Colonic mucosa (tissue), 4 donors: Measurements from ENCODE around the gene RNF115. TPM values are rescaled to one million over a fixed set of nuclear protein-coding genes. Genes with fewer than 3 reads are reported as not detected.
"Not testable (repeated sequence)": the region's sequence is repeated elsewhere in the genome, so short reads cannot be mapped to it uniquely, and the experiment has no call there.

ENCODE experiments used
- DNase-seq: peaks from one replicate; pipeline ENCODE4 v3.0.0-alpha.2; 2020
- H3K27ac ChIP-seq: fragments of 200-600 bp; one replicate; pipeline ENCODE4 v1.8.0; 2021
- H3K27me3 ChIP-seq: fragments of 200-600 bp; one replicate; pipeline ENCODE4 v1.8.0; 2021
- H3K36me3 ChIP-seq: fragments of 200-600 bp; one replicate; pipeline ENCODE4 v1.8.0; 2021
- H3K4me1 ChIP-seq: fragments of 200-600 bp; one replicate; pipeline ENCODE4 v1.8.0; 2021; ENCODE audit warnings: mild to moderate bottlenecking
- H3K4me3 ChIP-seq: fragments of 200-600 bp; one replicate; pipeline ENCODE4 v1.8.0; 2021
- H3K9ac ChIP-seq, 2 donors: one replicate each; pipeline ENCODE4 v1.7.0; 2013; ENCODE audit warnings: control low read depth in 2 of 2, low read depth in 2 of 2, low read length in 2 of 2
- H3K9me3 ChIP-seq: fragments of 200-600 bp; one replicate; pipeline ENCODE4 v1.8.0; 2021
- CTCF ChIP-seq: fragments of 200-600 bp; IDR thresholded peaks from one replicate; pipeline ENCODE4 v1.8.0; 2022; ENCODE audit warnings: antibody characterized with exemption, mild to moderate bottlenecking
- intact Hi-C: fragments of 100-400 bp; cut with DNase I; formaldehyde crosslinking; loops from one replicate; pipeline ENCODE4 v1.14.1; 2022
- total RNA-seq, 2 donors: library from RNA; stranded (reverse); fragmentation: NEBNext Ultra II Directional in 1 of 2; extraction: Animal tissue kit (Norgen Biotek cat#: 25700) in 1 of 2; gene quantifications; one replicate each; pipeline ENCODE4 v1.2.1, GENCODE V29; 2021
- donor health status: healthy.
- donor health status: DM: no; HTN: no; CAD: no.
- donor health status: DM: no; HTN: no; CAD: no.

Gene RNF115
- total RNA-seq, 2 donors from 2014 or later, result 6.4 to 6.9 TPM

- intact Hi-C loops, result loop anchor here (5.0 to 10.0 kb wide), 2 partner anchors 70 to 167 kb away; partner anchors contain the start of genes ITGA10 and PEX11B
- Histone ChIP-seq H3K9ac (peak overlapping the region; percentile 76 to 84), H3K9me3 (no peaks in the 10 kb centered on the region), H3K4me1 (peaks cover 10% of the 10 kb centered on the region), H3K36me3 (peaks cover 3% of the 10 kb centered on the region), H3K27me3 (no peaks in the 10 kb centered on the region), H3K4me3 (peak overlapping the region; percentile 43), H3K27ac (no peak overlapping the region)
- no peak for DNase-seq
- no peak for TF ChIP-seq CTCF
Measured at GRCh38 chr1:145845144-145845513, 21.2 kb upstream of the RNF115 start.

DNA sequence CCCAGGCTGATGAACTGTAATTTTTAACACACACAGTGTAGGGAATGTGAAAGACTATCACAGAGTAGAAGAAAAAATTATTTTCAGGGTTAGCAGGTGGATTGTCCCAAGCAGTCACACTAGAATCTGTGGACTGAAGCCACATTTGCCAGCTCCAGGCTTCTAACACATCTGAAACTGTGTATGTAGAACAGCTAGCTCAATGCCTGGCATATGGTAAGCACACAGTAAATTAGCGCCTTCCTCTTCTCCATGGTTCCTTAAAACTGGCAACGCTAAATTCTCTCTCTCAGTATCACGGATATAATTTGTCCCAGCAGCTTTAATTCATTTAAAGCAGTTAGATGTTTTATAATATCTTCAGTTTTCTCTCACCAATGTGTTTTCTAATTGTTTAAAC, 19.1 kb upstream of the RNF115 start:
- H3K4me1 ChIP-seq, result peaks cover 10% of the 10 kb centered on the region
- no peaks in the 10 kb centered on the region for H3K9me3 ChIP-seq
- H3K9ac ChIP-seq, result no peak overlapping the region
- no peak for TF ChIP-seq CTCF
- no peak overlapping the region for H3K27ac ChIP-seq
- intact Hi-C loops, result loop anchor here (10.0 kb wide), 1 partner anchor 72 kb away; the partner anchor contains the start of genes ITGA10 and PEX11B
- H3K27me3 ChIP-seq, result no peaks in the 10 kb centered on the region
- DNase-seq, result no peak
- no peak overlapping the region for H3K4me3 ChIP-seq
- peaks cover 9% of the 10 kb centered on the region for H3K36me3 ChIP-seq

DNA sequence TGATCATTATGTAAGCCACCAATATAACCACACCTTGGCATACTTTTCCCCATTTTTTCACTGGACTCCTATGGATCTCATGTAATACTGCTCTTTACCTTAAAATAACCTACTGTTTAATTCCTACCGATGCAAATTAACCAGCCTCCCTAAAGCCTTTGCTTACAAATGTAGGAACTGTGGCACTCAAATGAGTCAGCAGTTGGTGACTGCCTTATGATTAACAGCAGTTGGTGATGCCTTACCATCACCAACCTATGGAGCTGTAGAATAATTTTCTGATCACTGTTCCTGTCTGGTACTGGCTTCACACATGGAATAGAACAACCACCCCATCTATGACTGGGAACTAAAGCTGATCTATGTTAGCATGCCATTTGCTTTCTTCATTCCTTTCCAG, 13.8 kb upstream of the RNF115 start:
- Histone ChIP-seq H3K9me3 (no peaks in the 10 kb centered on the region), H3K4me3 (no peak overlapping the region), H3K27ac (no peak overlapping the region), H3K27me3 (no peaks in the 10 kb centered on the region), H3K4me1 (no peaks in the 10 kb centered on the region), H3K9ac (no peak overlapping the region), H3K36me3 (peaks cover 20% of the 10 kb centered on the region)
- intact Hi-C loops, result no loop called here
- no peak for TF ChIP-seq CTCF
- no peak for DNase-seq

- intact Hi-C loops, H3K4me1 ChIP-seq, H3K9me3 ChIP-seq, H3K36me3 ChIP-seq, H3K9ac ChIP-seq, H3K27ac ChIP-seq, H3K27me3 ChIP-seq, DNase-seq, H3K4me3 ChIP-seq: not testable (repeated sequence)
Measured at GRCh38 chr1:145830810-145831209, 6.9 kb upstream of the RNF115 start.

DNA sequence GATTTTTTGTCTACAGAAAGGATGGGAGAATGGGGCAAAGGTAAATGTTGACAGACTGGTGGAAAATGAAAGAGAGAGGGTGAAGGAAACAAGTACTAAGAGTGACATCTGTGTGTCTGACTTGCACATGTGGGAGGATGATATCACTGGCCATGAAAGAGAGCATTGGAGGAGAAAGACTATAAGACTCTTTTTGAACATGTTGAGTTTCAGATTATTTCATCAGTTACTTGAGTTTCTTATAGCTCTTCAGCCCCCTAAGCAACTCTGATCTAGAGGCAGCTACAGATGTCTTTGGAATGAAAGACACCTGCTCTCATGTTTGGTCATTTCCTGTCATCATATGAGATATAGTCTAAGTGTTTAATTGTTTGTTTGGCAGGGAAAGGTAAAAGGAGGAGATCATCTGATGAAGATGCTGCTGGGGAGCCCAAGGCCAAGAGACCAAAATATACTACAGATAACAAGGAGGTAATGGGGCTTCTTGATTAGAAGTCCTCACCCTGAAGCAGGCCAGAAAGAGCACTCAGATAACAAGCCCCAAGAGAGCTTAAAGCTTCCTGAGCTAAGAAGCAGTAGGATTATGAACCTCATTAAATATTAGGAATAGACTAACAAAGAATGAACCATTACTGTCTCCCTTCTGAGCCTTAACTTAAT, 4.6 kb upstream of the RNF115 start:
- Histone ChIP-seq H3K9me3 (no peaks in the 10 kb centered on the region), H3K9ac (no peak overlapping the region), H3K4me1 (no peaks in the 10 kb centered on the region), H3K27me3 (no peaks in the 10 kb centered on the region), H3K36me3 (peaks cover 4% of the 10 kb centered on the region), H3K27ac (no peak overlapping the region), H3K4me3 (no peak overlapping the region)
- TF ChIP-seq CTCF, result no peak
- intact Hi-C loops, result no loop called here
- no peak for DNase-seq

DNA sequence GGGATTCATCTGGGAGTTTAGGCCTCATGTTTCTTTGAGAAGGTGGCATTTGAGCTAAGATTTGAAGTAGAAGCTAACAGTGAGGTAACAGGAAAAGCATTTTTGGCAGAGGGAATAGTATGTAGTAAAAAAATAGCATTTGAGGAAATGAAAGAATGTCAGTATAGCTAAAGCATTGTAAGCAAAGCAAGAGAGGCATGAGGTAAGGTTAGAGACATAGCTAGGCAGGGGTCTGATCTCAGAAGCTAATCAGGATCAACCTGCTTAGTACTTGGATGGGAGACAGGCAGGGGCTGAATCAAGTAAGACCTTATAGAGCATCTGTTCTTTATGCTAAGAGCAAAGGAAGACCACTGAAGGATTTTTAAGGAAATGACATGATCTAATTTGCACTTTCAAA, 4.1 kb upstream of the RNF115 start:
- TF ChIP-seq CTCF, result no peak
- intact Hi-C loops, result no loop called here
- no peaks in the 10 kb centered on the region for H3K9me3 ChIP-seq
- H3K4me3 ChIP-seq, result no peak overlapping the region
- H3K36me3 ChIP-seq, result peaks cover 4% of the 10 kb centered on the region
- H3K4me1 ChIP-seq, result no peaks in the 10 kb centered on the region
- no peak for DNase-seq
- no peak overlapping the region for H3K27ac ChIP-seq
- H3K27me3 ChIP-seq, result no peaks in the 10 kb centered on the region
- H3K9ac ChIP-seq, result no peak overlapping the region
